Brain pericyte (primary cell): Measurements from ENCODE around the gene OSBPL10.
"Not testable (repeated sequence)": the region's sequence is repeated elsewhere in the genome, so short reads cannot be mapped to it uniquely, and the experiment has no call there.

Experiments
- DNase-seq: peaks from one replicate; pipeline ENCODE4 v3.0.0-alpha.2; 2012; ENCODE audit warnings: low read depth, low spot score

Gene OSBPL10

GRCh38 chr3:31891876-31892455 lies 89.1 kb downstream of the OSBPL10 start:
- no peak for DNase-seq

- no peak for DNase-seq
Observed at GRCh38 chr3:31890742-31891469, 90.2 kb downstream of the OSBPL10 start.

- no peak for DNase-seq
Observed at GRCh38 chr3:31890007-31890406, 91.1 kb downstream of the OSBPL10 start.

GRCh38 chr3:31885235-31885634 lies 95.8 kb downstream of the OSBPL10 start:
- DNase-seq = no peak

- no peak for DNase-seq
Observed at GRCh38 chr3:31884251-31884650, 96.8 kb downstream of the OSBPL10 start.

GRCh38 chr3:31882895-31883294 lies 98.2 kb downstream of the OSBPL10 start:
- no peak for DNase-seq

GRCh38 chr3:31882431-31882830 lies 98.6 kb downstream of the OSBPL10 start:
- no peak for DNase-seq

GRCh38 chr3:31880482-31881078 lies 100.5 kb downstream of the OSBPL10 start:
- DNase-seq = no peak

GRCh38 chr3:31880020-31880419 lies 101.0 kb downstream of the OSBPL10 start:
- no peak for DNase-seq

GRCh38 chr3:31879365-31879764 lies 101.7 kb downstream of the OSBPL10 start:
- DNase-seq = no peak

- DNase-seq = no peak
Observed at GRCh38 chr3:31878231-31878838, 102.7 kb downstream of the OSBPL10 start.

GRCh38 chr3:31876331-31876730 lies 104.7 kb downstream of the OSBPL10 start:
- peak; percentile 20 for DNase-seq

- DNase-seq = no peak
Observed at GRCh38 chr3:31875437-31875836, 105.6 kb downstream of the OSBPL10 start.

GRCh38 chr3:31873254-31873820 lies 107.7 kb downstream of the OSBPL10 start:
- no peak for DNase-seq

GRCh38 chr3:31871939-31872507 lies 109.0 kb downstream of the OSBPL10 start:
- no peak for DNase-seq

GRCh38 chr3:31870111-31870510 lies 111.0 kb downstream of the OSBPL10 start:
- not testable (repeated sequence) for DNase-seq

GRCh38 chr3:31868236-31868635 lies 112.8 kb downstream of the OSBPL10 start:
- no peak for DNase-seq

- DNase-seq = no peak
Observed at GRCh38 chr3:31862666-31863279, 118.3 kb downstream of the OSBPL10 start.

- no peak for DNase-seq
Observed at GRCh38 chr3:31861826-31862225, 119.2 kb downstream of the OSBPL10 start.

- DNase-seq = not testable (repeated sequence)
Observed at GRCh38 chr3:31860642-31861041, 120.4 kb downstream of the OSBPL10 start.

- DNase-seq = no peak
Observed at GRCh38 chr3:31859245-31859644, 121.8 kb downstream of the OSBPL10 start.
